ENCODE measurements around the gene TARBP1.

GRCh38 chr1:234430691-234431090 is 48.3 kb downstream of the TARBP1 start:
- no peak for TF ChIP-seq POLR2AphosphoS5 (IDR thresholded peaks at IDR 0.05)
- TF ChIP-seq POLR2A (IDR thresholded peaks at IDR 0.05), result no peak
